ENCODE measurements around the gene A1BG.

GRCh38 chr19:58335630-58336029 lies 17.7 kb downstream of the A1BG start:
- TF ChIP-seq CTCF (conservative IDR thresholded peaks at IDR 0.05; ENCODE audit: low read depth, low read length): no peak
- TF ChIP-seq EZH2 (IDR thresholded peaks at IDR 0.05; ENCODE audit: low read length, unreplicated experiment): no peak

All from PC-3 (cell line).